ENCODE results near the gene SLC41A1.

- no peak for TF ChIP-seq CTCF (conservative IDR thresholded peaks at IDR 0.05 in 1 of 2, IDR thresholded peaks at IDR 0.05 in 1 of 2; ENCODE audit: extremely low read depth in 1 of 2, insufficient read depth in 1 of 2, low read depth in 1 of 2, low read length in 2 of 2)
- no peak for TF ChIP-seq EZH2 (IDR thresholded peaks at IDR 0.05; ENCODE audit: borderline replicate concordance, low read length)
These were observed 14.0 kb upstream of the SLC41A1 start for GRCh38 chr1:205826995-205827394.

Data from mammary epithelial cell (primary cell).